Activated CD4-positive, alpha-beta T cell treated with anti-CD3 and anti-CD28 coated beads, Interleukin-2, Interleukin-4, amounts not matched to agents 100 ng/mL and 50 ng/mL, durations not matched to agents 16 hours and 8 hours (primary cell): ENCODE results near the gene SPATA6.

Experiments used
- DNase-seq: peaks from one replicate; pipeline ENCODE4 v3.0.0-alpha.2; 2020; ENCODE audit warnings: low spot score

SPATA6 gene

GRCh38 chr1:48251821-48252220 is 220.2 kb downstream of the SPATA6 start:
- DNase-seq = no peak

GRCh38 chr1:48251323-48251722 is 220.7 kb downstream of the SPATA6 start:
- no peak for DNase-seq

GRCh38 chr1:48250572-48250971 is 221.4 kb downstream of the SPATA6 start:
- DNase-seq = no peak

- no peak for DNase-seq
These were observed 222.1 kb downstream of the SPATA6 start for GRCh38 chr1:48249868-48250267.

DNA sequence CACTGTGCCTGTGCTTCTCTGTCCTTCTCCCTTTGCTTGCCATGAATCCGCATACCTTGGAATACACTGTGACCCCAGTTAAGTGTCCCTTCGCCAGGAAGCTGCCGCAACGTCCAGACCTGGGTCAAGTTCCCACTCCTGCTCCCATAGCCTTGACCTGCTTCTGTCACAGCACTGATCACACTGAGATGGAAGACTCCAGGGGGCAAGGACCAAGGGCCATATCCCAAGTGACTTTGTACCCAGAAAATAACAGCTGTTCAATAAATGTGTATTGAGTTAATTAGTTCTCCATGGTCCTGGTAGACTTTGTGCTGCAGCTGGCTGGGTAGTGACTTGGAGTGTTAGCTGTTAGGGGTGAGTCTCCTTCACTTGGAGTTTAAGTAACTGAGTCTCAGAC is 223.6 kb downstream of the SPATA6 start:
- no peak for DNase-seq

DNA sequence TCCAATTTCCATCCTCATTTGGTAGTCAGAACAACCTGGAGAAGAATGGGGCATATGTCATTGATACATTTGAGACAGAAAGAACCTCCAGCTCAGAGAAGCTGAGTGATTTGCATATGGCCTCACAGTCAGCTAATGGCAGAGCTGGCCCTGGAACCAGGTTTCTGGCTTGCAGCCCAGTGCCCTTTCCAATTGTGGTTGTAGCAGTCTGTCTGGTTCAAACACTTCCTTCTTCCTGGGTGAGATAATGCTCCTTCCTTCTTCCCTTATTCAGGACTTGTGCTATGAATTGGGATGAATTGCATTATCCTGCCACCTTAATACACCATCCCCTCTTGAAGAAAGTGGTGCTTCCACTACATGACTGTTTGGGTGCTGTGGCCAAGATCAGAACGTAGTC is 225.3 kb downstream of the SPATA6 start:
- no peak for DNase-seq
